ENCODE results near the gene MAGEA9B.
"Not testable (repeated sequence)": the region's sequence is repeated elsewhere in the genome, so short reads cannot be mapped to it uniquely, and the experiment has no call there.

The MAGEA9B gene

DNA sequence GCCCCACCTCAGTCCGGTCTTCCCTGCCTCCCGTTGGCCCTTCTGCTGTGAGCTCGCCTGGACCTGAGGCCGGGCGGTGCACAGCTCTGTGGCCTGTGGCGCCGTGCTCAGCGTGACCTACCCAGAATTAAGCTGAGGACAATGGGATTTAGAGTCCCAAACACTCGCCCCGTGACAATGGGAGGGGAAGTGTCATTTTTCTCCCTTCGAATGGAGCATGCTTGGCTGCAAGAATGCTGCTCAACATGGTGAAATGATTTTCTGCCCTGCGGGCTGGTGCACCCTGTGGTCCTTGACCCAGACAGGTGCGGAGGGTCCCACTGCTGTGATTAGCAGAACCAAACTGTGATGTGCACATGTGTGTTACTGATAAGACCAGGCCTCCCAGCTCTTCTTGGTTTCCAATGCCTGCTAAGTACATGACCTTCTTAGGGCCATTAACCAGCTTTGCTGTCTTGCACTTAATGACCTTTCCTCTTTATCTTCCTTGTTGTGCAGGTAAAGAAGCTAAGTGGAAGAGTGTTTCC lies 45.7 kb downstream of the MAGEA9B start:
- no peak for DNase-seq (ENCODE audit: low read depth)
- TF ChIP-seq, protein P1, sequence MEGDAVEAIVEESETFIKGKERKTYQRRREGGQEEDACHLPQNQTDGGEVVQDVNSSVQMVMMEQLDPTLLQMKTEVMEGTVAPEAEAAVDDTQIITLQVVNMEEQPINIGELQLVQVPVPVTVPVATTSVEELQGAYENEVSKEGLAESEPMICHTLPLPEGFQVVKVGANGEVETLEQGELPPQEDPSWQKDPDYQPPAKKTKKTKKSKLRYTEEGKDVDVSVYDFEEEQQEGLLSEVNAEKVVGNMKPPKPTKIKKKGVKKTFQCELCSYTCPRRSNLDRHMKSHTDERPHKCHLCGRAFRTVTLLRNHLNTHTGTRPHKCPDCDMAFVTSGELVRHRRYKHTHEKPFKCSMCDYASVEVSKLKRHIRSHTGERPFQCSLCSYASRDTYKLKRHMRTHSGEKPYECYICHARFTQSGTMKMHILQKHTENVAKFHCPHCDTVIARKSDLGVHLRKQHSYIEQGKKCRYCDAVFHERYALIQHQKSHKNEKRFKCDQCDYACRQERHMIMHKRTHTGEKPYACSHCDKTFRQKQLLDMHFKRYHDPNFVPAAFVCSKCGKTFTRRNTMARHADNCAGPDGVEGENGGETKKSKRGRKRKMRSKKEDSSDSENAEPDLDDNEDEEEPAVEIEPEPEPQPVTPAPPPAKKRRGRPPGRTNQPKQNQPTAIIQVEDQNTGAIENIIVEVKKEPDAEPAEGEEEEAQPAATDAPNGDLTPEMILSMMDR (conservative IDR thresholded peaks at IDR 0.05; ENCODE audit: control insufficient read depth, insufficient read depth, low read depth, low read length), result no peak
- peak overlapping the region; percentile 75 for H3K4me3 ChIP-seq (ENCODE audit: control insufficient read depth, low read depth, low read length)

DNA sequence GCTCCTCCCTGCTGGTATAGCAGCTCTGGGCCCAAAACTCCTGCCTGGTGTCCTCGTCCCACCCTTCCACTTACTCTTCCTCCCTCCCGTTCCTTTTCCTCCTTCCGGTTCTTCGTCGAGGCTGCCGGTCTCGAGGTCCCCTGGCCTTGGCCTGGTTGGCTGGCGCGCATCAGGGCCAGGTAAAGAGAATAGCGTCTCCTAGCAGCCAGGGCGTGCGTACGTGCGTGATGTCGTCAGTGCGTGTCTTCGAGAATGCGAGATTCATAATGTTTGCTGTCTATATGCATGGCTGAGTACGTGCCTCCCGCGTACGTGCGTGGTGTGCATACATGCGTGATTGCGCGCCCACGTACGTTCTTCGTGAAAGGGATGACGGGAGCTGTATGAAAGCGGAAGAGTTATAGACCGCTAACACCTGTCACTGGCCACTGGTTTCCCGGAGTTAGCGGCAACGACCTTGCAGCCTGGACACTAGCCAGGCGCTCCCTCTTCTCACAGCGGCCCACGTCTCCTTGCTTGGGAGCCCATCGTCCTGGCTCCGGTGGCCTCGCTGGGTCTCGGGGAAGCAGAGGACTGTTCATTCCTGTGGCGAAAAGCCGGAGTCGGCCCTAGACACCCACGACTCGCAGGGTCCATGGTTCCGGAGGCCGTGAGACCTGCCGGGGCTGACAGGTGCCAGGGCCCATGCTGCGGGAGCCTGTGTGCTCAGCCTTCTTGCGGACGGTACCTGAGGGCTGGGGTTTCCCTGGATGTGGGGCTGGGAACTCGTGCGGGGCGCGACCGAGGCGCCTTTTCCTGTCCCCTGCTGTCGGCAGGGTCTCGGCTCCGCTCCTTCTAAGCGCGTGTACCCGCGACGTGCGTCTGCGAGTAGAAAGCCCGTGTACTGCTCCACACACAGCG lies 46.4 kb downstream of the MAGEA9B start, which contains the start of gene EOLA1:
Gene EOLA1 (plus strand): TSS at position 392 of the 900 bp plus-strand sequence. CDS start 4,619 bp downstream, outside the sequence.
- DNase-seq (ENCODE audit: low read depth), result peak; percentile 94
- peak within 1 kb of the TSS; percentile 75 for H3K4me3 ChIP-seq (ENCODE audit: control insufficient read depth, low read depth, low read length)
- TF ChIP-seq, protein P1 (conservative IDR thresholded peaks at IDR 0.05; ENCODE audit: control insufficient read depth, insufficient read depth, low read depth, low read length), result no peak

DNA sequence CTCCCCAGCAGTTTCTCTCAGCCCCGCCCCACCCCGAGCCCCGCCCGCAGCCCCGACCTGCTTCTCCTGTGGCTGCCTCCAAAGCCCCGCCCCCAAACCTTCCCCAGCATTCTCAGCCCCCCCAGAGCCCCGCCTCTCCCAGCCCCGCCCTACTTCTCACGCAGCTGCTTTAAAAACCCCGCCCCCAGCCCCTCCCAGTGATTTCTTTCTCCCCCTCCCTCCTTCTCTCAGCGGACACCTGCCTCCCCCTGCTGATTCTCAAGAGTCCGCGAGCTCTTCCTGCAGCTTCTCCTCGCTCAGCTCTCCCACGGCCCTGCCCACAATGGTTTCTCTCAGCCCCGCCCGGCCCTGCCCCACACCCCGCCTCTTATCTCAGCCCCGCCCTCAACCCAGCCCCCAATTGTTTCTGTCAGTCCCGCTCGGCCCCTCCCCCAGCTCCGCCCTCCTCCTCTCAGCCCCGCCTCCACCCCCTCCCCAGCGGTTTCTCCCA lies 47.1 kb downstream of the MAGEA9B start:
- H3K4me3 ChIP-seq (ENCODE audit: control insufficient read depth, low read depth, low read length), result peak overlapping the region; percentile 75
- peak; percentile 80 for DNase-seq (ENCODE audit: low read depth)
- TF ChIP-seq, protein P1 (conservative IDR thresholded peaks at IDR 0.05; ENCODE audit: control insufficient read depth, insufficient read depth, low read depth, low read length), result no peak

DNA sequence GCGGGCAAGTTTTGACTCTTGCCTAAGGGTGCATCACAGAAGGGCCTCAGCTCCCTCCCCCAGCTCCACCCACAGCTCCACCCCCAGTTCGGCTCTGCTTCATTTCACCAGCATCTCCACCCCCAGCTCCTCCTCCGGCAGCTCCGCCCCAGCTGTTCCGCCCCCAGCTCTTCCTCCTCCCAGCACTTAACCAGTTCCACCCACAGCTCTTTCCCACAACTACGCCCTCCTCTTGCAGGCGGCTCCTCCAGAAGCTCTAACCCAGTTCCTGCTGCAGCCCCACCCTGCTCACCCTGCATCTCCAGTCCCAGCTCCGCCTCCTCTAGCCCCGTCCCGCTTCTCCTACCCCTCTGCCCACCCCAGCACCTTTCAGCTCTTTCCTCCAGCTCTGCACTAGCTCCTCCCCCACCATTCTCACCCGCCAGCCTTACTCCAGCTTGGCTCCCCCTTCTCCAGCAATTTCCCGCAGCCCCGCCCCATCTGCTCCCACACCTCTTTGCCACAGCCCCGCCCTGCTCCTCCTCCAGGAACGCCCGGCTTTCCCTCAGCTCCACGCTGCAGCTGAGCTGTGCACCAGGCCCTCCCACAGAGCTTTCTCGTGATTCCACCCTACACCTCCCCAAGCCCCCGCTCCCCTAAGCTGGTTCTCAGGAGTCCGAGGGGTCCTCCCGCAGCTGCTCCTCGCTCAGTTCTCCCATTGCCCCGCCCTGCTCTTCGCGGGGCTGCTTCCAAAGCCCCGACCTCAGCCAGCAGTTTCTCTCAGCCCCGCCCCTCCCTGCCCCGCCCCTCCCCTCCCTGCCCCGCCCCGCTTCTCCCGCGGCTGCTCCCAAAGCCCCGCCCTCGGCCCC lies 47.8 kb downstream of the MAGEA9B start:
- TF ChIP-seq, protein P1 (conservative IDR thresholded peaks at IDR 0.05; ENCODE audit: control insufficient read depth, insufficient read depth, low read depth, low read length), result no peak
- DNase-seq (ENCODE audit: low read depth), result peak; percentile 91
- peak overlapping the region; percentile 50 for H3K4me3 ChIP-seq (ENCODE audit: control insufficient read depth, low read depth, low read length)

DNA sequence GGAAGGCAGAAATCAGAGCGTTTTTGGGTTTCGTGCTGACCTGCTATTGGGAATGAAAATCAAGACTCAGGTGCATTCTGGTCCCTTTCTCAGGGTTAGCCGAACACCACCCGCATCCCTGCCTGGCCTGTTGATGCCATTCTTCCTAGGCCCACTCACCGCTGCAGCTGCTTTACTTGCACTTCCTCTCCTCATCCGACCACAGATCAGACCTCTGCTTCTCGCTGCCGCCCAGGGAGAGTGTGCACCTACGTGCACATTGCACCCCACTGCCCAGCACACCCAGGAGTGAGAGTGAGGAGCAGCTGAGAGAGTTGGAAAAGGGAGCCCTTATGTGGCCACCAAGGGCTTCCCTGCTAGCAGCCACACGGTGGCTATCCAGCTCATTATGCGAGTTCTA lies 49.8 kb downstream of the MAGEA9B start:
- not testable (repeated sequence) for H3K4me3 ChIP-seq (ENCODE audit: control insufficient read depth, low read depth, low read length); DNase-seq (ENCODE audit: low read depth)

DNA sequence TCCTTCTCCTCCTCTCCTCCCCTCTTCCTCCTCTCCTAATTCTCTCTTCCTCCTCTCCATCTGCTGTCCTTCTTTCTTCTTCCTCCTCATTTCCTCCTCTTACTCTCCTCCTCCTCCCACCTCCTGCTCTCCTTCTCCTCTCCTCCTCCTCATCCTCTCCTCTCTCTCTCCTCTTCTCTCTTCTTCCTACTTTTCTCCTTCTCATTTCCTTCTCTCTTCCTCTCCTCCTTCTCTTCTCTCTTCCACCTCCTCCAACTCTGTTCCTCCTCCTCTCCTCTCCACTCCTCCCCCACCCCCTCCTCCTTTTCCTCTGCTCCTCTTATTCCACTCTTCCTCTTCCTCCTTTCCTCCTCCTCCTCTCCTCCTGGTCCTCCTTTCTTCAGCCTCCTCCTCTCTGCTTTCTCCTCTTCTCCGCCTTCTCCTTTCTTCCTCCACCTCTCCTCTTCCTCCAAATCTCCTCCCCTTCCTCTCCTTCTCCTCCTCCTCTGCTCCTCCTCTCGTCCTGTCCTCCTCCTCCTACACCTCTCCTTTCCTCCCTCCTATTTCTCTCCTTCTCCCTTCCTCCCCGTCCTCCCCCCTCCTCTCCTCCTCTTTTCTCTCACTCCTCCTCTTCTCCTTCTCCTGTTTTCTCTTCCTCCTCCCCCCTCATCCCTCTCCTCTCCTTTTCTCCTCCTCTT lies 52.2 kb downstream of the MAGEA9B start:
- DNase-seq (ENCODE audit: low read depth); H3K4me3 ChIP-seq (ENCODE audit: control insufficient read depth, low read depth, low read length): not testable (repeated sequence)

DNA sequence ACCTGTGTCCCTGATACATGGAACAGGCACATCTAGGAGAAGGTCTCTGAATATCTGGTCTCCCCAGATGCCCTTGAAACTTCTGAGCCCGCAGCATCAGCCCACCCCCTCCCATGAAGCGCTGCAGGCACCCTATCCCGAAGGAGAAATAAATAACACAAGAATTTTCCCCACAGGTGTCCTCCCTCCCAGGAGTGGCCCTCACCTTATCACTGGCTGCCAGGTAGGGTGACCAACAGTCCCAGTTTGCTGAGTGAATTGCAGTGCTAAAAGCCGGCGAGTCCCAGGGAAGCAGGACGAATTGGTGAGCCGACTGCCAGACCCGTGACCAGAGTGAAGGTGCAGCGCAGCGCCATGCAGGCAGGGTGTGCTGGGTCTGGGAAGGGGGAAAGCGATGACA lies 53.3 kb downstream of the MAGEA9B start:
- not testable (repeated sequence) for DNase-seq (ENCODE audit: low read depth); H3K4me3 ChIP-seq (ENCODE audit: control insufficient read depth, low read depth, low read length)

DNA sequence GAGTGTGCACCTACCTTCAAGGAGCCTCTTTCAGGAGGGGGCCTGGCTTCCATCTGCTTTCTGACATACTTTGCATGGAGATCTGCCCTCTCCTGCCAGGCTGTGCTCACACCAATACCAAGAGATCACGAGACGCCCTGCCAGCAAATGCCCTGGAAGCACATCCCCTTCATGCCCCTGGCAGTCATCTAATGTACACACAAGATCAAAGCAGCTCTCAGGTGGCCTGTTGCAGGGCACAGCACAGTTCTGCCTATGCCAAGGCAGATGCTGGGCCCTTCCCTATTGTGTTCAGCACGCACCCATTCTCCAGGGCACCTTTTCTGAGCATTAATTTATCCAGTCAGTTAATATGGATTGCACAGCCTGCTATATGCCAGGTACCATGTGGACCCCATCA lies 54.4 kb downstream of the MAGEA9B start:
- DNase-seq (ENCODE audit: low read depth); H3K4me3 ChIP-seq (ENCODE audit: control insufficient read depth, low read depth, low read length): not testable (repeated sequence)
